Fibroblast of skin of left quadriceps (primary cell): Measurements from ENCODE around the gene DNM3.

Experiments used
- DNase-seq, 2 experiments: peaks; one replicate each; pipeline ENCODE4 v3.0.0-alpha.2; 2013; ENCODE audit warnings: low read depth in 2 of 2

The DNM3 gene

GRCh38 chr1:172324086-172324485 lies 482.8 kb downstream of the DNM3 start:
- no peak for DNase-seq

GRCh38 chr1:172324761-172325160 lies 483.5 kb downstream of the DNM3 start:
- DNase-seq = no peak

GRCh38 chr1:172325531-172325930 lies 484.2 kb downstream of the DNM3 start:
- DNase-seq = no peak

GRCh38 chr1:172326136-172326535 lies 484.8 kb downstream of the DNM3 start:
- DNase-seq = no peak

- no peak for DNase-seq
Measured at GRCh38 chr1:172328266-172328665, 487.0 kb downstream of the DNM3 start.

GRCh38 chr1:172332230-172332629 lies 490.9 kb downstream of the DNM3 start:
- DNase-seq = no peak

GRCh38 chr1:172335377-172335776 lies 494.1 kb downstream of the DNM3 start:
- DNase-seq = no peak

GRCh38 chr1:172338295-172338735 lies 497.0 kb downstream of the DNM3 start:
- DNase-seq = no peak

- DNase-seq = no peak
Measured at GRCh38 chr1:172339842-172340241, 498.5 kb downstream of the DNM3 start.

- no peak for DNase-seq
Measured at GRCh38 chr1:172340520-172340919, 499.2 kb downstream of the DNM3 start.

GRCh38 chr1:172341697-172342096 lies 500.4 kb downstream of the DNM3 start:
- no peak for DNase-seq

- no peak for DNase-seq
Measured at GRCh38 chr1:172342584-172343239, 501.4 kb downstream of the DNM3 start.

GRCh38 chr1:172343240-172344160 lies 502.2 kb downstream of the DNM3 start:
- peak; percentile 96 for DNase-seq

GRCh38 chr1:172344444-172344843 lies 503.1 kb downstream of the DNM3 start:
- DNase-seq = no peak

GRCh38 chr1:172345077-172345476 lies 503.8 kb downstream of the DNM3 start:
- DNase-seq = no peak

- no peak for DNase-seq
Measured at GRCh38 chr1:172347416-172347815, 506.1 kb downstream of the DNM3 start.

GRCh38 chr1:172350856-172351255 lies 509.6 kb downstream of the DNM3 start:
- no peak for DNase-seq

GRCh38 chr1:172351346-172351745 lies 510.0 kb downstream of the DNM3 start:
- DNase-seq = peak in 1 of 2 experiments; percentile 60

GRCh38 chr1:172351754-172352161 lies 510.5 kb downstream of the DNM3 start:
- peak in 1 of 2 experiments; percentile 39 for DNase-seq

- no peak for DNase-seq
Measured at GRCh38 chr1:172352435-172352834, 511.1 kb downstream of the DNM3 start.

- no peak for DNase-seq
Measured at GRCh38 chr1:172354291-172355274, 513.3 kb downstream of the DNM3 start.

GRCh38 chr1:172356620-172357019 lies 515.3 kb downstream of the DNM3 start:
- peak; percentile 81 to 86 for DNase-seq
